ENCODE measurements around the gene ACOT7. TPM values are rescaled to one million over a fixed set of nuclear protein-coding genes. Genes with fewer than 3 reads are reported as not detected.

ACOT7 gene
- total RNA-seq, 1 experiment from 2014 or later, result 70.2 TPM

GRCh38 chr1:6258675-6259074 lies 134.9 kb downstream of the ACOT7 start:
- Histone ChIP-seq H3K4me3 (no peak overlapping the region), H3K9me2 (ENCODE audit: insufficient read depth) (no peaks in the 10 kb centered on the region), H3K36me3 (ENCODE audit: low read depth) (no peaks in the 10 kb centered on the region), H3K4me1 (replicated peaks; ENCODE audit: insufficient read depth) (no peaks in the 10 kb centered on the region), H3K79me2 (ENCODE audit: low read depth) (no peaks in the 10 kb centered on the region), H2AFZ (no peak overlapping the region), H3K27me3 (ENCODE audit: insufficient read depth, low read depth) (no peaks in the 10 kb centered on the region), H4K20me1 (ENCODE audit: insufficient read depth) (no peaks in the 10 kb centered on the region), H3K27ac (no peak overlapping the region), H3K9me3 (ENCODE audit: insufficient read depth, low read depth) (no peaks in the 10 kb centered on the region), H3K4me2 (no peak overlapping the region), H3F3A (ENCODE audit: insufficient read depth, low read depth) (0 out of 2 replicates have a peak, but pooled peaks cover 5% of the 10 kb centered on the region)
- BruUV-seq (replicated peaks), result no TSS peak
- no peak for TF ChIP-seq EZH2 (IDR thresholded peaks at IDR 0.05; ENCODE audit: low read depth)
- DNase-seq, result no peak
- POLR2A ChIA-PET (ENCODE audit: unreplicated experiment), result no interaction called here
- intact Hi-C loops (cut with micrococcal nuclease; ENCODE audit: unreplicated experiment), result no loop called here
- CTCF ChIA-PET, result no interaction called here

- H3K27me3 ChIP-seq (ENCODE audit: insufficient read depth, low read depth), result no peaks in the 10 kb centered on the region
- H3K4me1 ChIP-seq (replicated peaks; ENCODE audit: insufficient read depth), result no peaks in the 10 kb centered on the region
- H3K9me2 ChIP-seq (ENCODE audit: insufficient read depth), result no peaks in the 10 kb centered on the region
- no peaks in the 10 kb centered on the region for H3K79me2 ChIP-seq (ENCODE audit: low read depth)
- no peaks in the 10 kb centered on the region for H3K36me3 ChIP-seq (ENCODE audit: low read depth)
- no peak for DNase-seq
- no peak overlapping the region for H3K27ac ChIP-seq
- H3K4me3 ChIP-seq, result no peak overlapping the region
- intact Hi-C loops (cut with micrococcal nuclease; ENCODE audit: unreplicated experiment), result no loop called here
- no peaks in the 10 kb centered on the region for H3K9me3 ChIP-seq (ENCODE audit: insufficient read depth, low read depth)
- 0 out of 2 replicates have a peak, but pooled peaks cover 5% of the 10 kb centered on the region for H3F3A ChIP-seq (ENCODE audit: insufficient read depth, low read depth)
- H3K4me2 ChIP-seq, result no peak overlapping the region
- H2AFZ ChIP-seq, result no peak overlapping the region
- no peaks in the 10 kb centered on the region for H4K20me1 ChIP-seq (ENCODE audit: insufficient read depth)
- CTCF ChIA-PET, result no interaction called here
- BruUV-seq (replicated peaks), result no TSS peak
- no peak for TF ChIP-seq EZH2 (IDR thresholded peaks at IDR 0.05; ENCODE audit: low read depth)
- TF ChIP-seq, protein P1, sequence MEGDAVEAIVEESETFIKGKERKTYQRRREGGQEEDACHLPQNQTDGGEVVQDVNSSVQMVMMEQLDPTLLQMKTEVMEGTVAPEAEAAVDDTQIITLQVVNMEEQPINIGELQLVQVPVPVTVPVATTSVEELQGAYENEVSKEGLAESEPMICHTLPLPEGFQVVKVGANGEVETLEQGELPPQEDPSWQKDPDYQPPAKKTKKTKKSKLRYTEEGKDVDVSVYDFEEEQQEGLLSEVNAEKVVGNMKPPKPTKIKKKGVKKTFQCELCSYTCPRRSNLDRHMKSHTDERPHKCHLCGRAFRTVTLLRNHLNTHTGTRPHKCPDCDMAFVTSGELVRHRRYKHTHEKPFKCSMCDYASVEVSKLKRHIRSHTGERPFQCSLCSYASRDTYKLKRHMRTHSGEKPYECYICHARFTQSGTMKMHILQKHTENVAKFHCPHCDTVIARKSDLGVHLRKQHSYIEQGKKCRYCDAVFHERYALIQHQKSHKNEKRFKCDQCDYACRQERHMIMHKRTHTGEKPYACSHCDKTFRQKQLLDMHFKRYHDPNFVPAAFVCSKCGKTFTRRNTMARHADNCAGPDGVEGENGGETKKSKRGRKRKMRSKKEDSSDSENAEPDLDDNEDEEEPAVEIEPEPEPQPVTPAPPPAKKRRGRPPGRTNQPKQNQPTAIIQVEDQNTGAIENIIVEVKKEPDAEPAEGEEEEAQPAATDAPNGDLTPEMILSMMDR (conservative IDR thresholded peaks at IDR 0.05), result no peak
- POLR2A ChIA-PET (ENCODE audit: unreplicated experiment), result no interaction called here
These were observed 136.0 kb downstream of the ACOT7 start for GRCh38 chr1:6257541-6258069.

- Histone ChIP-seq H3K4me2 (no peak overlapping the region), H3K9me2 (ENCODE audit: insufficient read depth) (no peaks in the 10 kb centered on the region), H3K36me3 (ENCODE audit: low read depth) (no peaks in the 10 kb centered on the region), H3K27ac (no peak overlapping the region), H4K20me1 (ENCODE audit: insufficient read depth) (no peaks in the 10 kb centered on the region), H3K4me1 (replicated peaks; ENCODE audit: insufficient read depth) (no peaks in the 10 kb centered on the region), H2AFZ (no peak overlapping the region), H3K27me3 (ENCODE audit: insufficient read depth, low read depth) (no peaks in the 10 kb centered on the region), H3K4me3 (no peak overlapping the region), H3F3A (ENCODE audit: insufficient read depth, low read depth) (0 out of 2 replicates have a peak, but pooled peaks cover 5% of the 10 kb centered on the region), H3K9me3 (ENCODE audit: insufficient read depth, low read depth) (no peaks in the 10 kb centered on the region), H3K79me2 (ENCODE audit: low read depth) (no peaks in the 10 kb centered on the region)
- DNase-seq, result no peak
- BruUV-seq (replicated peaks), result no TSS peak
- ChIA-PET CTCF (no interaction called here), POLR2A (ENCODE audit: unreplicated experiment) (no interaction called here)
- intact Hi-C loops (cut with micrococcal nuclease; ENCODE audit: unreplicated experiment), result no loop called here
- TF ChIP-seq EZH2 (IDR thresholded peaks at IDR 0.05; ENCODE audit: low read depth), result no peak
- TF ChIP-seq, protein P1 (conservative IDR thresholded peaks at IDR 0.05), result no peak
These were observed 136.9 kb downstream of the ACOT7 start for GRCh38 chr1:6256645-6257044.

DNA sequence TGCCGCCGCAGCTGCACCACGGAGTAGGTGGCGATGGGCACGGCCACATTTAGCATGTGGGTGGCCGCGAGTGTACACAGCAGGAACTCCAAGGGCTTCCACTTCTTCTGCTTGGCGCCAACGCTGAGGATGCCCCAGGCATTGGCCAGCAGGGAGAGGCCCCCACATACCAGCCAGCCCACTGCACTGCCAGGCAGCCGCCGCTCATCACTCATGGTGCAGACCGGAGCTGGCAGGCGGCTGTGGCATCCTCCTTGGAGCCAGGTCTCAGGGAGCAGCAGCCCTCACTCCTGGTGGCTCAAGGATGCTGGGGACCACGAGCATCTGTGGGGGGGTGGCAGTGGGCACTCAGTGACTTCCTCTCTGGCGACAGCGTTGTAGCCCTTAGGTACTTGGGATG lies 138.9 kb downstream of the ACOT7 start:
- Histone ChIP-seq H2AFZ (no peak overlapping the region), H3K36me3 (ENCODE audit: low read depth) (no peaks in the 10 kb centered on the region), H3K79me2 (ENCODE audit: low read depth) (no peaks in the 10 kb centered on the region), H3K9me2 (ENCODE audit: insufficient read depth) (no peaks in the 10 kb centered on the region), H3K27ac (no peak overlapping the region), H3K4me2 (no peak overlapping the region), H3K4me3 (no peak overlapping the region), H3K9me3 (ENCODE audit: insufficient read depth, low read depth) (no peaks in the 10 kb centered on the region), H3F3A (ENCODE audit: insufficient read depth, low read depth) (0 out of 2 replicates have a peak, but pooled peaks cover 4% of the 10 kb centered on the region), H4K20me1 (ENCODE audit: insufficient read depth) (no peaks in the 10 kb centered on the region), H3K4me1 (replicated peaks; ENCODE audit: insufficient read depth) (no peaks in the 10 kb centered on the region), H3K27me3 (ENCODE audit: insufficient read depth, low read depth) (no peaks in the 10 kb centered on the region)
- ChIA-PET CTCF (no interaction called here), POLR2A (ENCODE audit: unreplicated experiment) (no interaction called here)
- intact Hi-C loops (cut with micrococcal nuclease; ENCODE audit: unreplicated experiment), result no loop called here
- BruUV-seq (replicated peaks), result no TSS peak
- no peak for TF ChIP-seq EZH2 (IDR thresholded peaks at IDR 0.05; ENCODE audit: low read depth)
- TF ChIP-seq, protein P1 (conservative IDR thresholded peaks at IDR 0.05), result no peak
- no peak for DNase-seq
